GM13976 (cell line): ENCODE measurements around the gene IGF2.

Source experiments
- DNase-seq: peaks from one replicate; pipeline ENCODE4 v3.0.0; 2012; ENCODE audit warnings: low spot score
- CTCF ChIP-seq: IDR thresholded peaks from 2 replicates; pipeline ENCODE4 v1.5.1; 2012; ENCODE audit warnings: borderline replicate concordance, mild to moderate bottlenecking; ENCODE audit not compliant: insufficient read depth; ENCODE audit errors: extremely low read depth, missing control alignments, control extremely low read depth
- in situ Hi-C: fragments of 300-500 bp; cut with MboI; formaldehyde crosslinking; loops from one replicate; pipeline ENCODE4 v1.12.0; 2022; ENCODE audit warnings: low sequenced_read_pairs, mixed read lengths, inconsistent platforms; ENCODE audit not compliant: unreplicated experiment

IGF2 gene

GRCh38 chr11:2166091-2166851, 27.1 kb upstream of the IGF2 start:
- in situ Hi-C loops = loop anchor here (25.0 kb wide), 1 partner anchor 504 kb away; no protein-coding TSS in a partner anchor
- peak; percentile 52 for TF ChIP-seq CTCF
- DNase-seq = peak; percentile 69

- in situ Hi-C loops = loop anchor here (25.0 kb wide), 1 partner anchor 503 kb away; no protein-coding TSS in a partner anchor
- no peak for DNase-seq
- no peak for TF ChIP-seq CTCF
Measured at GRCh38 chr11:2165571-2165970, 26.4 kb upstream of the IGF2 start.

GRCh38 chr11:2164861-2165555, 25.8 kb upstream of the IGF2 start:
- in situ Hi-C loops = loop anchor here (25.0 kb wide), 1 partner anchor 503 kb away; no protein-coding TSS in a partner anchor
- DNase-seq = no peak
- no peak for TF ChIP-seq CTCF

GRCh38 chr11:2164081-2164480, 24.9 kb upstream of the IGF2 start:
- in situ Hi-C loops = loop anchor here (25.0 kb wide), 1 partner anchor 502 kb away; no protein-coding TSS in a partner anchor
- no peak for DNase-seq
- TF ChIP-seq CTCF = no peak

GRCh38 chr11:2163428-2163978, 24.3 kb upstream of the IGF2 start:
- in situ Hi-C loops = loop anchor here (25.0 kb wide), 1 partner anchor 501 kb away; no protein-coding TSS in a partner anchor
- no peak for TF ChIP-seq CTCF
- DNase-seq = no peak

GRCh38 chr11:2160736-2161259, 21.6 kb upstream of the IGF2 start, which contains the start of gene INS:
INS (minus strand) TSS chr11:2161209; CDS start chr11:2160971, 238 bp downstream.
- no peak for DNase-seq
- in situ Hi-C loops = loop anchor here (25.0 kb wide), 1 partner anchor 498 kb away; no protein-coding TSS in a partner anchor
- TF ChIP-seq CTCF = no peak
